H1 (cell line): ENCODE data around the gene KAT14. TPM values are rescaled to one million over a fixed set of nuclear protein-coding genes. Genes with fewer than 3 reads are reported as not detected.

Experiments
- CTCF ChIA-PET: fragments of 300-600 bp; sonication (Branson Sonifier 250); formaldehyde crosslinking; loops from one replicate; lab custom pipeline; 2021; ENCODE audit not compliant: partially characterized antibody; lab: Charles Lee
- POLR2A ChIA-PET: fragments of 300-600 bp; sonication (Branson Sonifier 250); formaldehyde crosslinking; loops from one replicate; lab custom pipeline; 2021; ENCODE audit warnings: inconsistent platforms; ENCODE audit not compliant: partially characterized antibody; lab: Charles Lee
- DNase-seq, 2 experiments: peaks; one replicate each; pipeline versions ENCODE4 v3.0.0 to v3.0.0-alpha.2; 2010 to 2022; ENCODE audit warnings: low spot score in 2 of 2, low read depth in 1 of 2, mixed read lengths in 1 of 2
- FAIRE-seq: peaks from 2 replicates; lab custom pipeline; 2011; peaks lifted over from hg19 to GRCh38; lab: Jason Lieb, UNC
- H2AFZ ChIP-seq: 2 replicates; pipeline ENCODE4 v1.8.1; 2012; ENCODE audit warnings: low read length, inconsistent platforms
- H2AK5ac ChIP-seq: 2 replicates; pipeline ENCODE4 v1.6.1; 2013; ENCODE audit warnings: low read depth, low read length
- H2BK120ac ChIP-seq: replicated peaks from 2 replicates; pipeline ENCODE3; 2013; ENCODE audit warnings: low read depth, low read length, inconsistent platforms
- H2BK12ac ChIP-seq: 2 replicates; pipeline ENCODE4 v1.6.1; 2013; ENCODE audit warnings: low read depth, low read length
- H2BK15ac ChIP-seq: 2 replicates; pipeline ENCODE4 v1.6.1; 2013; ENCODE audit warnings: low read length
- H2BK20ac ChIP-seq: 2 replicates; pipeline ENCODE4 v1.6.1; 2013; ENCODE audit warnings: low read length
- H2BK5ac ChIP-seq: 2 replicates; pipeline ENCODE4 v1.6.1; 2013; ENCODE audit warnings: low read depth, low read length
- H3K14ac ChIP-seq: 2 replicates; pipeline ENCODE4 v1.6.1; 2013; ENCODE audit warnings: inconsistent platforms; ENCODE audit not compliant: insufficient read length
- H3K18ac ChIP-seq: 2 replicates; pipeline ENCODE4 v1.6.1; 2013; ENCODE audit warnings: low read length; ENCODE audit errors: extremely low read depth
- H3K23ac ChIP-seq: 2 replicates; pipeline ENCODE4 v1.6.1; 2013; ENCODE audit warnings: inconsistent platforms; ENCODE audit not compliant: insufficient read length
- H3K23me2 ChIP-seq: 2 replicates; pipeline ENCODE4 v1.6.1; 2013; ENCODE audit warnings: low read depth, low read length
- H3K27ac ChIP-seq: 2 replicates; pipeline ENCODE4 v1.6.1; 2011; ENCODE audit warnings: low read depth, low read length, inconsistent platforms
- H3K27me3 ChIP-seq, 4 experiments: replicated peaks in 1 of 4; 1 replicate in 1 of 4; 2 replicates in 3 of 4; pipeline versions ENCODE4 v1.6.1 to v1.8.1; 2011 to 2013; ENCODE audit warnings: low read length in 3 of 4, mild to moderate bottlenecking in 3 of 4, inconsistent platforms in 2 of 4, mixed read lengths in 2 of 4, moderate library complexity in 1 of 4; ENCODE audit not compliant: control insufficient read depth in 3 of 4, insufficient read depth in 3 of 4; ENCODE audit errors: extremely low read depth in 1 of 4
- H3K36me3 ChIP-seq, 4 experiments: 2 replicates each; pipeline versions ENCODE4 v1.6.1 to v1.8.1; 2011 to 2013; ENCODE audit warnings: mild to moderate bottlenecking in 4 of 4, low read length in 3 of 4, moderate library complexity in 2 of 4, control low read depth in 1 of 4, inconsistent platforms in 1 of 4; ENCODE audit not compliant: insufficient read depth in 4 of 4, control insufficient read depth in 2 of 4
- H3K4ac ChIP-seq: replicated peaks from 2 replicates; pipeline ENCODE3; 2013; ENCODE audit warnings: low read length, low read depth, mixed read lengths, inconsistent platforms; ENCODE audit not compliant: insufficient read length
- H3K4me1 ChIP-seq, 4 experiments: replicated peaks in 1 of 4; 1 replicate in 1 of 4; 2 replicates in 3 of 4; pipeline versions ENCODE4 v1.6.1 to v1.8.1; 2011 to 2013; ENCODE audit warnings: low read length in 3 of 4, inconsistent platforms in 2 of 4, mixed read lengths in 1 of 4; ENCODE audit not compliant: insufficient read depth in 4 of 4, control insufficient read depth in 3 of 4
- H3K4me2 ChIP-seq, 2 experiments: 2 replicates each; pipeline versions ENCODE4 v1.6.1 to v1.8.1; 2011 to 2013; ENCODE audit warnings: low read depth in 2 of 2, low read length in 2 of 2, control low read depth in 1 of 2, inconsistent platforms in 1 of 2, mild to moderate bottlenecking in 1 of 2; ENCODE audit not compliant: insufficient read depth in 1 of 2
- H3K4me3 ChIP-seq, 4 experiments: fragments of 200-600, 300-600 bp in 1 of 4; sonication (generic), shearing (Covaris generic), sonication (Bioruptor Twin) in 1 of 4; 2 replicates each; pipeline versions ENCODE4 v1.5.1 to v1.8.1; 2011 to 2016; ENCODE audit warnings: low read length in 4 of 4, low read depth in 3 of 4, control low read depth in 2 of 4, inconsistent platforms in 2 of 4, mild to moderate bottlenecking in 2 of 4, mixed read lengths in 1 of 4, moderate library complexity in 1 of 4; ENCODE audit not compliant: insufficient read depth in 2 of 4; ENCODE audit errors: extremely low read depth in 1 of 4
- H3K56ac ChIP-seq: replicated peaks from 2 replicates; pipeline ENCODE3; 2013; ENCODE audit warnings: low read depth, mild to moderate bottlenecking, mixed read lengths, low read length, inconsistent platforms; ENCODE audit not compliant: insufficient read length
- H3K79me1 ChIP-seq: 2 replicates; pipeline ENCODE4 v1.6.1; 2013; ENCODE audit warnings: low read depth, low read length, control low read depth
- H3K79me2 ChIP-seq, 2 experiments: 2 replicates each; pipeline versions ENCODE4 v1.6.1 to v1.8.1; 2012 to 2013; ENCODE audit warnings: low read length in 2 of 2, mild to moderate bottlenecking in 2 of 2, inconsistent platforms in 1 of 2; ENCODE audit not compliant: insufficient read depth in 2 of 2, control insufficient read depth in 1 of 2
- H3K9ac ChIP-seq, 4 experiments: replicated peaks in 1 of 4; 1 replicate in 1 of 4; 2 replicates in 3 of 4; pipeline versions ENCODE4 v1.6.1 to v1.8.1; 2011 to 2013; ENCODE audit warnings: low read depth in 3 of 4, low read length in 3 of 4, control low read depth in 2 of 4, mild to moderate bottlenecking in 2 of 4, moderate library complexity in 2 of 4, inconsistent platforms in 1 of 4; ENCODE audit errors: extremely low read depth in 1 of 4
- H3K9me3 ChIP-seq, 2 experiments: 2 replicates each; pipeline versions ENCODE4 v1.6.1 to v1.8.1; 2012 to 2013; ENCODE audit warnings: mild to moderate bottlenecking in 2 of 2, moderate library complexity in 2 of 2, control low read depth in 1 of 2, inconsistent platforms in 1 of 2, low read depth in 1 of 2, low read length in 1 of 2, mixed read lengths in 1 of 2; ENCODE audit not compliant: insufficient read depth in 2 of 2
- H4K20me1 ChIP-seq, 2 experiments: replicated peaks in 1 of 2; 2 replicates each; pipeline versions ENCODE3 to v1.8.1; 2011 to 2013; ENCODE audit warnings: inconsistent platforms in 2 of 2, low read length in 2 of 2, mild to moderate bottlenecking in 1 of 2; ENCODE audit not compliant: insufficient read depth in 2 of 2, control insufficient read depth in 1 of 2
- H4K5ac ChIP-seq: 2 replicates; pipeline ENCODE4 v1.6.1; 2013; ENCODE audit warnings: low read length, low read depth, mixed read lengths, inconsistent platforms; ENCODE audit not compliant: insufficient read length
- H4K8ac ChIP-seq: 2 replicates; pipeline ENCODE4 v1.8.0; 2013; ENCODE audit warnings: mild to moderate bottlenecking, moderate library complexity, low read length, inconsistent platforms; ENCODE audit not compliant: insufficient read depth; ENCODE audit errors: extremely low read depth
- H4K91ac ChIP-seq: replicated peaks from 2 replicates; pipeline ENCODE3; 2013; ENCODE audit warnings: low read length, mixed read lengths, inconsistent platforms; ENCODE audit not compliant: insufficient read length
- KDM5A ChIP-seq: fragments of 200-600 bp; IDR thresholded peaks from 2 replicates; pipeline ENCODE4 v1.7.1; 2012; ENCODE audit warnings: mild to moderate bottlenecking, low read length, inconsistent platforms, mixed read lengths
- RAD21 ChIP-seq, 2 experiments: IDR thresholded peaks in 1 of 2; conservative IDR thresholded peaks in 1 of 2; 2 replicates each; pipeline ENCODE4 v1.6.1; 2011; ENCODE audit warnings: low read depth in 2 of 2, low read length in 2 of 2, improper control_type of control experiment in 1 of 2, inconsistent platforms in 1 of 2, mild to moderate bottlenecking in 1 of 2, moderate library complexity in 1 of 2
- WGBS, 2 experiments: shearing (Covaris generic) in 1 of 2; methylation state at CpG; one replicate each; pipeline versions ENCODE4 v1.1.6 to v1.1.7; 2013 to 2015; ENCODE audit warnings: low lambda C conversion rate in 2 of 2, mixed read lengths in 2 of 2, inconsistent platforms in 1 of 2, low coverage in 1 of 2, missing lambda C conversion rate in 1 of 2; ENCODE audit not compliant: insufficient replicate concordance in 2 of 2, insufficient coverage in 1 of 2, insufficient read length in 1 of 2; ENCODE audit errors: extremely low coverage in 1 of 2, missing lambda C conversion rate in 1 of 2; 5-methylcytosine and 5-hydroxymethylcytosine counted together
- polyA plus RNA-seq, 7 experiments: library from polyadenylated mRNA; depleted of rRNA in 3 of 7; stranded (reverse) in 5 of 7; unstranded in 2 of 7; fragments of >200 nt in 5 of 7; fragments of 200-250 nt in 2 of 7; gene quantifications; 1 replicate in 5 of 7; 2 replicates in 1 of 7; 4 replicates in 1 of 7; pipeline versions ENCODE4 v1.2.1 to v1.2.3, GENCODE V29; 2011 to 2013; ENCODE audit warnings: missing spikeins in 2 of 7, mixed read lengths in 2 of 7
- total RNA-seq: library from RNA; stranded (reverse); fragmentation: NEBNext Ultra II Directional; extraction: Animal tissue kit (Norgen Biotek cat#: 25700); gene quantifications from 2 replicates; pipeline ENCODE4 v1.2.1, GENCODE V29; 2021
- TF ChIP-seq, protein P1 (sequence below), 3 experiments: IDR thresholded peaks; 1 replicate in 2 of 3; 2 replicates in 1 of 3; pipeline versions ENCODE4 v1.5.1 to v1.6.1; 2011; ENCODE audit warnings: low read length in 3 of 3, mild to moderate bottlenecking in 3 of 3, inconsistent platforms in 2 of 3, low read depth in 1 of 3, moderate library complexity in 1 of 3; ENCODE audit not compliant: insufficient read depth in 1 of 3; ENCODE audit errors: control extremely low read depth in 1 of 3

Gene KAT14
- total and polyA plus RNA-seq, 2 of the 8 experiments (the other 6 are each of a cell fraction or from before 2014, with no cell fraction given): 17.3 to 29.3 TPM

DNA sequence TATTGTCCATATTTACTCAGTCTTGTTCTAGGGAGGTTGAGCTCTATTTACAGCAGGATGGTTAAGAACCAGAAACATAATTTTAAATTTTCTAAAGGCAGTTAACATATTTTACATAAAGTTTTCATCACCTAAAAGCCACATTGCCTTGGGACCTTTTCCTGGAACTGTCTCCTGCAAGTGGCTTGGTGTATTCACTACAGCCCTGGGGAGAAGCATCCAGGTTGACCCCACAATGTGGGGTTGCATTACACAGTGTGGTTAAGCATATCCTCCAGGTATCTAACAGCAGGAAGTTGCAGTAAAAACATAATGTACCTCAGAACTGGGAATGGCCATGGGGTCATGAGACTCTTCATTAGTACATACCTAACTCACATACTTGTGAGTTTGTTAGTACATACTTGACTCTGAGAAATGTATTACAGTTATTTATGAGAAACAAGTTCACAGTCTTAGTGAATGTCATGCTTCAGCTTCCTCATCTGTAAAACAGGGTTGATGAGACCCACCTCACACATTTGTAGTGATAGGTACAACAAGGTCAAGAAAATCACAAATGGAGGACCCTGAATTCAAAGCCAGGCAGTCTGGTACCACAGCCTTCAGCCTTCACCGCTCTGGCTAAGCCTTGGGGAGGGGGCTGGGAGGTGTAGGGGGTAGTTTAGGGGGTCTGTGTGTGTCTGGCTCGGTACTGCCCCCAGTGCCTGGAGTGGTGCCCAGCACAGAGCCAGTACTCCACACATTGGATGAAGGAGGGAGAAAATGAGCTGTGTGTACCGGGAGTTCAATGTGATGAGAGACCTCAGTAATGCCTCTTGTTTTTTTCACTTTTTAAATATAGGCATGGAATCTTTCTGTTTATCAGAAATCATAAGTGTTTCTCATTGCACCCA, 52.9 kb downstream of the KAT14 start:
- Histone ChIP-seq H3K9me3 (peaks cover 0 to 3% of the 10 kb centered on the region in 2 experiments; a peak in 1 of 4 replicates), H3K9ac (no peak overlapping the region), H2AFZ (no peak overlapping the region), H3K79me2 (no peaks in the 10 kb centered on the region), H3K27me3 (no peaks in the 10 kb centered on the region), H4K20me1 (peaks cover 2 to 3% of the 10 kb centered on the region in 2 experiments), H2BK5ac (no peak overlapping the region), H2BK20ac (no peak overlapping the region), H3K4me1 (no peaks in the 10 kb centered on the region), H3K14ac (no peak overlapping the region), H3K4ac (no peak overlapping the region), H3K36me3 (peaks cover 4 to 28% (median 12%) of the 10 kb centered on the region in 4 experiments; a peak in 7 of 8 replicates), H2BK120ac (no peak overlapping the region), H2BK15ac (no peak overlapping the region), H4K5ac (no peak overlapping the region), H3K79me1 (no peaks in the 10 kb centered on the region), H4K8ac (no peak overlapping the region), H3K4me2 (no peak overlapping the region), H3K4me3 (no peak overlapping the region), H4K91ac (no peak overlapping the region), H3K18ac (no peak overlapping the region), H3K23ac (no peak overlapping the region)
- no peak for FAIRE-seq
- ChIA-PET POLR2A (interaction anchor here (0.6 to 1.7 kb wide), 3 partner anchors 15 to 99 kb away, joined by 3 to 6 read pairs (median 3); partner anchors contain the start of gene ZNF133), CTCF (interaction anchor here (0.6 to 1.6 kb wide), 16 partner anchors 8 to 216 kb away, joined by 3 to 5 read pairs (median 3); no protein-coding TSS in a partner anchor)
- 90% methylated on average over 2 of the region's 3 CpGs; no CpG with 5 or more reads in 1 of the 2 experiments for WGBS, 2 experiments
- TF ChIP-seq, protein P1, sequence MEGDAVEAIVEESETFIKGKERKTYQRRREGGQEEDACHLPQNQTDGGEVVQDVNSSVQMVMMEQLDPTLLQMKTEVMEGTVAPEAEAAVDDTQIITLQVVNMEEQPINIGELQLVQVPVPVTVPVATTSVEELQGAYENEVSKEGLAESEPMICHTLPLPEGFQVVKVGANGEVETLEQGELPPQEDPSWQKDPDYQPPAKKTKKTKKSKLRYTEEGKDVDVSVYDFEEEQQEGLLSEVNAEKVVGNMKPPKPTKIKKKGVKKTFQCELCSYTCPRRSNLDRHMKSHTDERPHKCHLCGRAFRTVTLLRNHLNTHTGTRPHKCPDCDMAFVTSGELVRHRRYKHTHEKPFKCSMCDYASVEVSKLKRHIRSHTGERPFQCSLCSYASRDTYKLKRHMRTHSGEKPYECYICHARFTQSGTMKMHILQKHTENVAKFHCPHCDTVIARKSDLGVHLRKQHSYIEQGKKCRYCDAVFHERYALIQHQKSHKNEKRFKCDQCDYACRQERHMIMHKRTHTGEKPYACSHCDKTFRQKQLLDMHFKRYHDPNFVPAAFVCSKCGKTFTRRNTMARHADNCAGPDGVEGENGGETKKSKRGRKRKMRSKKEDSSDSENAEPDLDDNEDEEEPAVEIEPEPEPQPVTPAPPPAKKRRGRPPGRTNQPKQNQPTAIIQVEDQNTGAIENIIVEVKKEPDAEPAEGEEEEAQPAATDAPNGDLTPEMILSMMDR (IDR thresholded peaks at IDR 0.05; ENCODE audit: control extremely low read depth in 1 of 3, insufficient read depth in 1 of 3, low read depth in 1 of 3, low read length in 3 of 3): peak; percentile 30 to 67 (median 47)
- TF ChIP-seq KDM5A: no peak
- peak; percentile 38 to 46 for TF ChIP-seq RAD21 (IDR thresholded peaks at IDR 0.05 in 1 of 2, conservative IDR thresholded peaks at IDR 0.05 in 1 of 2; ENCODE audit: low read depth in 2 of 2, low read length in 2 of 2)
- TF ChIP-seq, all 59 proteins: peak for 2
- Histone ChIP-seq H2AK5ac (no peak overlapping the region), H3K23me2 (no peaks in the 10 kb centered on the region), H3K27ac (no peak overlapping the region), H3K56ac (no peak overlapping the region), H2BK12ac (no peak overlapping the region)
- DNase-seq: peak in 1 of 2 experiments; percentile 53
